Fibroblast of mammary gland (primary cell): ENCODE results near the gene AFF2.

Source experiments
- DNase-seq: peaks from one replicate; pipeline ENCODE4 v3.0.0-alpha.2; 2010; ENCODE audit warnings: low read depth
- H3K4me3 ChIP-seq: 2 replicates; pipeline ENCODE4 v1.5.1; 2011; ENCODE audit warnings: low read depth, mild to moderate bottlenecking, low read length, moderate library complexity; ENCODE audit not compliant: control insufficient read depth
- TF ChIP-seq, protein P1 (sequence below): conservative IDR thresholded peaks from 2 replicates; pipeline ENCODE4 v1.5.1; 2011; ENCODE audit warnings: low read depth, low read length, inconsistent platforms; ENCODE audit not compliant: control insufficient read depth, insufficient read depth

AFF2 gene

DNA sequence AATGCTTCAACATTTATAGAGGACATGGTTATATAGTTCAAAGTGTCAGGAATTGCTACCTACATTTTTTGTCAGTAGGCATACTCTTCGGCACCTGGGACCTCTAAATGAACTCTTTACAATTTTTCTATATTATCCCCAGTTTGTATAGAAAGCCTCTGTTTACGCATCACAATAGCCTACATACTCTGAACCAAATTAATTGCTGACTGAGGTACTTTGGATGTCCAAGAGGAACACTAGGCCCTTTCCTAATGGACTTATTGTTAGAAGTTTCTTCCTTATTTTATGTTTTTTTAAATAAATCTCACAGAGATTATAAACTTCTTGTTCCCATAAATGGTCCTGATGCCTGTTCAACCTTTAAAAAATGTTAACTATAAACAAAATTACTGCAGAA is 8.4 kb upstream of the AFF2 start:
- H3K4me3 ChIP-seq, result no peak overlapping the region
- TF ChIP-seq, protein P1, sequence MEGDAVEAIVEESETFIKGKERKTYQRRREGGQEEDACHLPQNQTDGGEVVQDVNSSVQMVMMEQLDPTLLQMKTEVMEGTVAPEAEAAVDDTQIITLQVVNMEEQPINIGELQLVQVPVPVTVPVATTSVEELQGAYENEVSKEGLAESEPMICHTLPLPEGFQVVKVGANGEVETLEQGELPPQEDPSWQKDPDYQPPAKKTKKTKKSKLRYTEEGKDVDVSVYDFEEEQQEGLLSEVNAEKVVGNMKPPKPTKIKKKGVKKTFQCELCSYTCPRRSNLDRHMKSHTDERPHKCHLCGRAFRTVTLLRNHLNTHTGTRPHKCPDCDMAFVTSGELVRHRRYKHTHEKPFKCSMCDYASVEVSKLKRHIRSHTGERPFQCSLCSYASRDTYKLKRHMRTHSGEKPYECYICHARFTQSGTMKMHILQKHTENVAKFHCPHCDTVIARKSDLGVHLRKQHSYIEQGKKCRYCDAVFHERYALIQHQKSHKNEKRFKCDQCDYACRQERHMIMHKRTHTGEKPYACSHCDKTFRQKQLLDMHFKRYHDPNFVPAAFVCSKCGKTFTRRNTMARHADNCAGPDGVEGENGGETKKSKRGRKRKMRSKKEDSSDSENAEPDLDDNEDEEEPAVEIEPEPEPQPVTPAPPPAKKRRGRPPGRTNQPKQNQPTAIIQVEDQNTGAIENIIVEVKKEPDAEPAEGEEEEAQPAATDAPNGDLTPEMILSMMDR, result no peak
- DNase-seq, result no peak

DNA sequence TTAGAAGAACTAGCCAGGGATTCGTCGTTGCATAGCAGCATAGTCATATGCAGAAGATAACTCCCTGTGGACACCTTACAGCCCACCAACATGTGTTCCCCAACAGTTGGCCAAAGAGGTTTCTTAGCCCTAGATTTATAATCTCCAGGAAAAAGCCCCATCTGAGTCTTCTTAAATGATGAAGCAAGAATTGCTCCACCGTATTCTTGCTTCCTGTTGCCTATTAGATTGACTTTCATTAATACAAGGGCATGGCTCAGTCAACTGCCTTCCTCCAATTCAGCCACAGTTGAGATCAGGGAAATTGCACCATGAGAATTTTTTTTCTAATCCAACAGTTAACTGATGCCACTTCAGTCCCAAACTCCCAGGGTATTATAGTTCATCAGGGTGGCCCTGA is 5.2 kb upstream of the AFF2 start:
- TF ChIP-seq, protein P1, result no peak
- no peak for DNase-seq
- no peak overlapping the region for H3K4me3 ChIP-seq

DNA sequence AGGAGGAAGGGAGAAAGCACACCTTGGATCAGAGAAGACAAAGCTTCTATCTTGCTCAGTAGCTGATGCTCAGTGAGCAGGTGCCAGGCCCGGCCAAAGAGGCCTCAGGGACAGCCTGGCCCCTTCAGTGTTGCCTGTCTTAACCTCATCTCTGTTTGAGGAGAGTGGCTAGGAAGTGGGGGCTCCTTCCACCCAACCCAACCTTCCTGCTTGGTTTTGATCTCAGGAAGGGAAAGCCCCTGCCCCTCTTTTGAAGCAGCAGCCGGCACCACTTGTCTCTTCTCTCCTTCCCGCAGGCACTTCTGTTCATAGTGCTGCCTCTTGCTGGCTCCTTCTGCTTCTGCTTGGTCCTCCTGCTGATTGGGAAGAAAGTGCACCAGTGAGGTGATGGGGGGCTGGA is 2.4 kb upstream of the AFF2 start:
- TF ChIP-seq, protein P1, result no peak
- no peak for DNase-seq
- H3K4me3 ChIP-seq, result no peak overlapping the region

DNA sequence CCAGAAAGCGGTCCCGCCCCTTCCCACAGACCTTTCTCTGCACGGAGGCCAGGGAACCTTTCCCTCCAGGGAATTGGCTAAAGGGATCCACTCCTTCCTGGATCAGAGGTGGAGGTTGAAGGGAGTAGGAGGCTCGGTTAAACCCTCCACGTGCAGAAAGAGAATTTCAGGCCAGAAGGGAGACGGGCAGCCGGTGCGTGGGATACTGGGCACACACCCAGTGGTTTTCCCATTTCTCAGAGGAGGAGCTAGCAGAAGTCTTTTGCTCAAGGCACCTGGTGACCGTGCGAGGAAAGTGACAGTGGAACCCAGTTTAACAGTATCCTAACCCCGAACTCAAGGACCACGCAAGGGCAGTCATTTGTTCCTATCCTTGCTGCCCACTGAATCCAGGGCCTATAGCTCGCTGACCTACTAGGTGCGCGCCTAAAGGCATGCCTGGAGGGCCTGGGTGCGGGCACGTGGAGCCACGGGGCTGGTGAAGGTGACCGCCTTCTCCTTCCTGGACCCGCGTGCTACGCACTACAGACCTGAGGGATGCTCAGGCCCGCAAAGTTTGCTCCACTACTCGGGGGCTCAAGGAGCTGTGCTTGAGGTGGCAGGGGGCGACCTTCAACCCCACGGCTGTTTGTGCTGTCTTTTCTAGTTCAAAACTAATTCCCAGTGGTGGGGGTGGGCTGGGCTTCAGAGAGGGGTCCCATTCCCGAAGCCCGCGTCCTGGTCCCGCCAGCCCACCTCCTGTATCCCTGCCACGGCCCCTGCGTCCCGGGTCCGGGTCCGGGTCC is 587 bp upstream of the AFF2 start:
- no peak overlapping the region for H3K4me3 ChIP-seq
- TF ChIP-seq, protein P1, result no peak
- no peak for DNase-seq

DNA sequence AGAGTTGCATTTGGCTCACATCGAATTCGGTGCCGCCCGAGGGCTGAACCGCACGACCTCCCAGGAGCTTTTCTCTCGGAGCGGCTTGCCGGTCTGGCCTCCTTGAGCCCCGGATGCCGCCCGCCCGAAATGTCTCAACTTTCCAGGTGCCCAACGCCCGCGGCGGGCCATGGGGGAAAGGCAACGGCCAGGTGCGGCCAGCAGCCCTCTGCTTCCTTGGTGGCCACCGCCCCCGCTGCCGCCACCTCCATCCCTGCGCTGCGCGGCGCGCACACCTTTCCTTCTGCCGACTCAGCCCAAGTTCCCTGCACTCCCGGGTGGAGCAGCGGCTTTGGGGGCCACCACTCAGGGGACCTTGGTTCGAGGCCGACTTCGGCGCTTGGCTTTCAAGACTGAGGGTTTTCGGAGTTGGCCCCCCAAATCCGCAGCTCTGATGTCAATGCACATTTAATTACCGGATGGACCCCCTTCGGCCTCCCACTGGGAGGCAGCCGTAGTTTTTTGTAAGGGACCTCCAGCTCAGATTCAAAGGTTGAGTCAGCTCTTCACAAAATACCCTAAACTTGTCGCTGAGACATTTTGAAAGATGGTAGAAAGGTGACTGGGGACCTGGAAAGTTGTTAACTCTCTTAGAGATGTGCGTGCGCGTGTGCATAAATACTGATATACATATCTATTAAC is 1.1 kb downstream of the AFF2 start:
- TF ChIP-seq, protein P1, result no peak
- no peak for DNase-seq
- no peak overlapping the region for H3K4me3 ChIP-seq

DNA sequence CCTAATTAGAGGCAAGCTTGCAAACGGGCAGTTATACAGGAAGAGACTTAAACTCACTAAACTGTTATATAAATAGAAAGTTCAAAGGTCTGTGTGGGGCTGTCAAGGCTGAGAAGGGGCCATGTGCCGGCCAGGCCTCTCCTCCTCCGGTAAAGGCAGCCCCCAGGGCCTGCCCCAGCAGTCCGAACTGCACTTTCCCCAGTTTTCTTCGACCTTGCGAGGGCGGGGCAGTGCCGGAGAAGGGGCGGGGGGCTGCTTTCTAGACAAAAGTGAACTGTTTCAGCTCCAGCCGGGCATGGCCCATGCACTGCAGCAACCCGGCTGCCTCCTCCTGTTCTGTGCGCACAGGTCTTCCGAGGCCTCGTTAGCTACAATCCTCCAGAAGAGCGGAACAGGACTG is 4.1 kb downstream of the AFF2 start:
- no peak for DNase-seq
- no peak overlapping the region for H3K4me3 ChIP-seq
- TF ChIP-seq, protein P1, result no peak
